Left ventricle myocardium inferior (tissue), 1 donor: ENCODE data around the gene ODAD4. TPM values are rescaled to one million over a fixed set of nuclear protein-coding genes. Genes with fewer than 3 reads are reported as not detected.

Experiments used
- DNase-seq: peaks from one replicate; pipeline ENCODE4 v3.0.0-alpha.2; 2020
- H3K27ac ChIP-seq: fragments of 200-600 bp; replicated peaks from 2 replicates; pipeline ENCODE4 v1.8.0; 2021
- H3K27me3 ChIP-seq: fragments of 200-600 bp; 2 replicates; pipeline ENCODE4 v1.8.0; 2021; ENCODE audit warnings: low read depth
- H3K36me3 ChIP-seq: fragments of 200-600 bp; 2 replicates; pipeline ENCODE4 v1.8.0; 2021
- H3K4me1 ChIP-seq: fragments of 200-600 bp; 2 replicates; pipeline ENCODE4 v1.8.0; 2021
- H3K4me3 ChIP-seq: fragments of 200-600 bp; 2 replicates; pipeline ENCODE4 v1.8.0; 2021; ENCODE audit warnings: mild to moderate bottlenecking, moderate library complexity
- H3K9me3 ChIP-seq: fragments of 200-600 bp; replicated peaks from 2 replicates; pipeline ENCODE4 v1.8.0; 2021
- CTCF ChIP-seq: fragments of 200-600 bp; IDR thresholded peaks from 2 replicates; pipeline ENCODE4 v1.8.0; 2021; ENCODE audit warnings: antibody characterized with exemption, mild to moderate bottlenecking, borderline replicate concordance
- intact Hi-C: fragments of 100-400 bp; cut with micrococcal nuclease; formaldehyde crosslinking; loops from one replicate; pipeline ENCODE4 v1.11.0; 2022
- total RNA-seq: library from RNA; stranded (reverse); fragmentation: NEBNext Ultra II Directional; extraction: Animal tissue kit (Norgen Biotek cat#: 25700); gene quantifications from one replicate; pipeline ENCODE4 v1.2.1, GENCODE V29; 2021
- donor health status: DM: no; HTN: yes; CAD: no; lungs with severe emphysema.

ODAD4 gene
- total RNA-seq, 1 donor from 2014 or later, result 1.3 TPM

DNA sequence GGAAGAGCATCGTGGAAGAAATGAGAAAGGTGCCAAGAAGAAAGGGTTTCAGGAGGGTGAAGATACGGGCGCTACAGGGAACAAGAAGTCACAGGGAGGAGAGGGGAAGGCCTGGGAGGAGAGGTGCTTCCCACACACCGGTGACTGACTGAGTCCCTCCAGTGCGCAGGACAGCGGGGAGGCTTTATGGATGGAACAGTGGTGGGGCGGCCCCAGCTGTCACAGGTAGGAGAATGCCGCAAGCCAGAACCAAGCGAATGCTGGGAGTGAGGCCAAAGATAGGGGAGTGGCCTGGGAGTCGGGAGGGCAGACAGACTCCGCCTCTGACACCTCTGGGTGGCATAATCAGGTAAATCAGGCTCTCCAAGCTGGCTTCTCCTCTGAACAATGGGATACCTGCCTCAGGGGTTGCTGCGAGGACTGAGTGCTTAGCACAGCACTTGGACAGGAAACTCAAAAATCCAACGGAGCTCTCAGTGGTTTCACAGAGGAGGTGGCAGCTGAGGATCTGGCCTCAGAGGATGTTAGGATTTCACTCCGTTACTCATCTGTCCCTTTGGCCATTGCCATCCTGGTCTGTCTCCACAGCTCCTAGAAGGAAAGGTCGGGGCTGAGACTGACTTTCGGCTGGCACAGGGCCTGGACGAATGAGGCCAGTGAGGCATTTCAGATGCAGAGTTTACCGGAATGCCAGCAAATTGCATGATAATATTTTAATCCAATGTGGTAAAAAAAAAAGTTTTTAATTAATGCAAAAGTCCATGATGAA lies 35.5 kb downstream of the ODAD4 start:
- intact Hi-C loops, result no loop called here
- H3K27me3 ChIP-seq, result no peaks in the 10 kb centered on the region
- peak overlapping the region; percentile 94 for H3K27ac ChIP-seq
- DNase-seq, result peak; percentile 45
- no peak for TF ChIP-seq CTCF
- peaks cover 39% of the 10 kb centered on the region for H3K4me1 ChIP-seq
- H3K36me3 ChIP-seq, result peaks cover 22% of the 10 kb centered on the region
- no peaks in the 10 kb centered on the region for H3K9me3 ChIP-seq
- H3K4me3 ChIP-seq, result peak overlapping the region; percentile 98

- H3K27ac ChIP-seq, result peak within 1 kb of the TSS; percentile 94
- peak within 1 kb of the TSS; percentile 98 for H3K4me3 ChIP-seq
- intact Hi-C loops, result no loop called here
- TF ChIP-seq CTCF, result no peak
- peak; percentile 94 for DNase-seq
- H3K9me3 ChIP-seq, result no peaks in the 10 kb centered on the region
- peaks cover 25% of the 10 kb centered on the region for H3K36me3 ChIP-seq
- H3K4me1 ChIP-seq, result peaks cover 41% of the 10 kb centered on the region
- H3K27me3 ChIP-seq, result no peaks in the 10 kb centered on the region
Measured at GRCh38 chr17:41966463-41967140, 36.2 kb downstream of the ODAD4 start, which contains the start of gene CNP. Gene CNP (plus strand): TSS chr17:41966795. CDS start chr17:41966885, 90 bp downstream.

- peak overlapping the region; percentile 94 for H3K27ac ChIP-seq
- H3K27me3 ChIP-seq, result no peaks in the 10 kb centered on the region
- H3K36me3 ChIP-seq, result peaks cover 32% of the 10 kb centered on the region
- no peaks in the 10 kb centered on the region for H3K9me3 ChIP-seq
- no peak for TF ChIP-seq CTCF
- peaks cover 49% of the 10 kb centered on the region for H3K4me1 ChIP-seq
- H3K4me3 ChIP-seq, result peak overlapping the region; percentile 98
- intact Hi-C loops, result no loop called here
- peak; percentile 29 for DNase-seq
Measured at GRCh38 chr17:41967141-41967920, 36.9 kb downstream of the ODAD4 start.

GRCh38 chr17:41967921-41968578 lies 37.6 kb downstream of the ODAD4 start:
- peaks cover 50% of the 10 kb centered on the region for H3K4me1 ChIP-seq
- intact Hi-C loops, result no loop called here

More at GRCh38 chr17:41967921-41968578, 37.6 kb downstream of the ODAD4 start:
- Histone ChIP-seq H3K27ac (peak overlapping the region; percentile 94), H3K27me3 (no peaks in the 10 kb centered on the region), H3K4me3 (peak overlapping the region; percentile 98), H3K36me3 (peaks cover 39% of the 10 kb centered on the region), H3K9me3 (no peaks in the 10 kb centered on the region)
- no peak for DNase-seq
- TF ChIP-seq CTCF, result no peak
